C4-2B (cell line): Measurements from ENCODE around the gene LHX2.

ENCODE experiments used
- ZFX ChIP-seq: fragments of 450-650 bp; IDR thresholded peaks from 2 replicates; pipeline ENCODE4 v1.6.1; 2017
- TF ChIP-seq, protein P1 (sequence below): fragments of 450-650 bp; conservative IDR thresholded peaks from 2 replicates; pipeline ENCODE4 v1.5.1; 2017; ENCODE audit warnings: mild to moderate bottlenecking

DNA sequence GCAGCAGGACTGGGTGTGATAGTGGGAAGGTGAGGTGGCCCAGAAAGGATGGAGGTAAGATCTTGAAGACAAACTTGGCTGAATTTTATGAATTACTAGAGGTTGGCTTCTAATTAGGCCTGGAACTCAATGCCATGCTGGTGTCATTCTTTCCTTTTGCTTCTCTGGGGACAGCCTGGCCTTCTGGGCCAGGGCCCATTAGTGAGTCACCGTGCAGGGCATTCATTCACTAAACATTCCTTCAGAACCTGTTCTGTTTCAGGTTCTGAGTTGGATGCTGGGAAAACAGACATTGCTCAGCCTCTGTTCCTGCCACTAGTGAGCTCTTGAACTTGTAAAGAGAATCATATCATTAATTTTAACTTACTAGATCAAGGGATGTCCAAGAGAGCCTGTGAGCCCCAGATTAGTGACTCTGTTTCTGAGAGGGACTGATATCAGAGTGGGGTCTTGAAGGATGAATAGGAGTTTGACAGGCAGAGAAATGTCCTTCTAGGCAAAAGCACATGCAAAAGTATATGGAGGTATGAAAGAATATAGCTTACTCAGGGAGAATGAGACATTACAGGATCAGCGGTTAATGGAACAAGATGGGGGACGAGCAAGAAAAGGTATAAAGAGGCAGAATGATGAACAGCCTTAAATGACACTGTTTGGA, 66.5 kb downstream of the LHX2 start:
- TF ChIP-seq, protein P1, sequence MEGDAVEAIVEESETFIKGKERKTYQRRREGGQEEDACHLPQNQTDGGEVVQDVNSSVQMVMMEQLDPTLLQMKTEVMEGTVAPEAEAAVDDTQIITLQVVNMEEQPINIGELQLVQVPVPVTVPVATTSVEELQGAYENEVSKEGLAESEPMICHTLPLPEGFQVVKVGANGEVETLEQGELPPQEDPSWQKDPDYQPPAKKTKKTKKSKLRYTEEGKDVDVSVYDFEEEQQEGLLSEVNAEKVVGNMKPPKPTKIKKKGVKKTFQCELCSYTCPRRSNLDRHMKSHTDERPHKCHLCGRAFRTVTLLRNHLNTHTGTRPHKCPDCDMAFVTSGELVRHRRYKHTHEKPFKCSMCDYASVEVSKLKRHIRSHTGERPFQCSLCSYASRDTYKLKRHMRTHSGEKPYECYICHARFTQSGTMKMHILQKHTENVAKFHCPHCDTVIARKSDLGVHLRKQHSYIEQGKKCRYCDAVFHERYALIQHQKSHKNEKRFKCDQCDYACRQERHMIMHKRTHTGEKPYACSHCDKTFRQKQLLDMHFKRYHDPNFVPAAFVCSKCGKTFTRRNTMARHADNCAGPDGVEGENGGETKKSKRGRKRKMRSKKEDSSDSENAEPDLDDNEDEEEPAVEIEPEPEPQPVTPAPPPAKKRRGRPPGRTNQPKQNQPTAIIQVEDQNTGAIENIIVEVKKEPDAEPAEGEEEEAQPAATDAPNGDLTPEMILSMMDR = no peak
- TF ChIP-seq ZFX = no peak
